ENCODE measurements around the gene DPF3.

The DPF3 gene

DNA sequence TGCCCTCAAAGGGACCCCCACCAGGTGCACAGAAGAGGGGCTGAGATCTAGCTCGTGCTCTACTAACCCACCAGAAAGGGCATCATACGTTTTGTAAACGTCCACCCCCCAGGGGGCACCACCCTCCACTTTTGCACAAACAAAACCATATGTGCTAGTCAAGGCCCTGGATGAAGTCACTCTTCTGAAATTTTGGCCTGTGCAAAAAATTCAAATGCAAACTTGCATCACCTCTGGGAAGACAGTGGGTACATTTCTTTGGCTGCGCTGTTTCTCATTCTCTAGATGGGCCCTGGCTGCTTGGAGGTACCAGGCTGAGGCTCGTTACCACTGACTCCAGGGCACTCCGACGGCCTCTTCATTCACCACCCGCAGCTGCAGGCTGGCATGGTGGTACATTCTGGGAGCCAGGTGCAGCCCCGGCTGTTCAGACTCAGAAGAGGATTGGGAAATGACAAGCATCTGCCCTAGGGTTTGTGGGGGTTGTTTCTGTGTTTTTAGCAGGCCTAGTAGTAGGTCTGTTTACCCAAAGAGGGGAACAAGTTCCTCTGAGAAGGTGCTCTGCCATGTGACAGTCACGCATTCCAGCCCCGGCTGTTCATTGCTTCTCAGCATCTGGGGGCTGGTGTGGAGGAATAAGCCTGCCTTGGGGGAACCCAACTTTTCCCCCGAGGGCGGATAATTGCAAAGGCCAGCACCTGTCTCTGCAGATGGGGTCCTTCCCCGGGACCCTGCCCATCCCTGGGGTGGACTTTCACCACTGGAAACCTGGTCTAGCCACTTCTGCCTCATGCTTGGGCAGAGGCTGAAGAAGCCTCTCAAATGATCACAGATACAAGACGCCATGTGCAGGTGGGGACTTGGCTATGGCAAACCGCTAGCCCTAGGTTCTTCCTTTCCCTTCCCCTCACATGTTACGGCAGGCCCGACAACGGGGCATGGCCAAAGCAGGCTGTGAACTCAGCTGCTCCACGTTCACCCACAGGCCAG is 147.6 kb downstream of the DPF3 start:
- TF ChIP-seq, protein P1, sequence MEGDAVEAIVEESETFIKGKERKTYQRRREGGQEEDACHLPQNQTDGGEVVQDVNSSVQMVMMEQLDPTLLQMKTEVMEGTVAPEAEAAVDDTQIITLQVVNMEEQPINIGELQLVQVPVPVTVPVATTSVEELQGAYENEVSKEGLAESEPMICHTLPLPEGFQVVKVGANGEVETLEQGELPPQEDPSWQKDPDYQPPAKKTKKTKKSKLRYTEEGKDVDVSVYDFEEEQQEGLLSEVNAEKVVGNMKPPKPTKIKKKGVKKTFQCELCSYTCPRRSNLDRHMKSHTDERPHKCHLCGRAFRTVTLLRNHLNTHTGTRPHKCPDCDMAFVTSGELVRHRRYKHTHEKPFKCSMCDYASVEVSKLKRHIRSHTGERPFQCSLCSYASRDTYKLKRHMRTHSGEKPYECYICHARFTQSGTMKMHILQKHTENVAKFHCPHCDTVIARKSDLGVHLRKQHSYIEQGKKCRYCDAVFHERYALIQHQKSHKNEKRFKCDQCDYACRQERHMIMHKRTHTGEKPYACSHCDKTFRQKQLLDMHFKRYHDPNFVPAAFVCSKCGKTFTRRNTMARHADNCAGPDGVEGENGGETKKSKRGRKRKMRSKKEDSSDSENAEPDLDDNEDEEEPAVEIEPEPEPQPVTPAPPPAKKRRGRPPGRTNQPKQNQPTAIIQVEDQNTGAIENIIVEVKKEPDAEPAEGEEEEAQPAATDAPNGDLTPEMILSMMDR (IDR thresholded peaks at IDR 0.05; ENCODE audit: insufficient read depth, low read length, poor library complexity, severe bottlenecking): no peak
- H3K4me3 ChIP-seq (replicated peaks; ENCODE audit: low read depth, low read length): no peak overlapping the region
- no peak for DNase-seq (ENCODE audit: extremely low read depth, insufficient read length)
- no peaks in the 10 kb centered on the region; the same call in 1 of the 2 replicates for H3K36me3 ChIP-seq (ENCODE audit: control insufficient read depth, insufficient read depth, low read length)
- no peaks in the 10 kb centered on the region for H3K27me3 ChIP-seq (replicated peaks; ENCODE audit: control insufficient read depth, insufficient read depth, low read length)

DNA sequence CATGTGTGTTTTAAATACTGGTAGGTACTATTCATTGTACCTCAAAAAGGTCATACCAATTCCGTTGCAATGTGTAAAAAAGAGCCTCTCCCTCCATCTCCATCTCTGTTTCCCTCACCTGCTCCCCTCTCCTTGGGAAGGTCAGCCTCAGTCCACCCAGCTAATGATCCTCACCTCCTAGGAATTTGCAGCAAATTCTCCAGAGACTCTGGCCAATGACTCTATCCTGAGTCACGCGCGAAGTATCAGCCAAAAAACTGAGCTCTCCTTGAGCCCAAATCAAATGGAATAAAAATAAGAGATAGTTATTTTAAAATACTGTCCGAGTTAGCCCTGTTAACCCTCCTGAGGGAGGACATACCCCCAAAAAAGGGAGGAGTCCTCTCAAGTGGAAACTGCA is 148.4 kb downstream of the DPF3 start:
- TF ChIP-seq, protein P1 (IDR thresholded peaks at IDR 0.05; ENCODE audit: insufficient read depth, low read length, poor library complexity, severe bottlenecking): no peak

DNA sequence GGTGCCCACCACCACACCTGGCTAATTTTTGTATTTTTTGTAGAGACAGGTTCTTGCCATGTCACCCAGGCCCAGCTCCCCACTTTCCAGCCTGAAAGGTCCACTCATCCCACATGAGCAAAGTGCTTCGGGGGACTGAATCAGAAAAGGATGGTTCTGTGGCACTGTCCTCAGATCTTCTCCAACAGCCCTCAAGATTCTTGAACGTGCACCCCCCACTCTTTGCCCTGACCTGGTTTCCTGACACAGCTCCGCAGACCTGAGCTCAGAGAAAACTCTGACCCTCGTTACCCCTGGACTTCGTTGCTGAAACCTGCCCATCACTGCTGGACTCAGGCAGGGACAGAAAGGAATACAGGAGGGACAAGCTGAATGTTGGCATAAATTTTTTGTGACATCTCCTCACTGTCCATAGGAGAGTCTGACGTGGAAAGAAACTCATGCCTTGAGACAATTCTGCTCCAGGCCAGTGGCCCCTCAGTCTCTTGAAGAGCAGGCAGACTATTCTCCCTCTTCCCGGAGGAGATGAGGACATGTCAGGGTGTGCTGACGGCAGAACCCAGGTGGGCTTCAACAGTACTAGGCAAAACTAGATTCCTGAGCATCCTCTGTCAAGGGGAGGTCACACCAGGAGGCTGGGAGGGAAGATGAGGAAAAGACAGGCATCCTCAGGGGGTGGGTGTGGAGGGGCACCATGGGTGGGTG is 149.3 kb downstream of the DPF3 start:
- DNase-seq (ENCODE audit: extremely low read depth, insufficient read length): no peak
- Histone ChIP-seq H3K27me3 (replicated peaks; ENCODE audit: control insufficient read depth, insufficient read depth, low read length) (no peaks in the 10 kb centered on the region), H3K36me3 (ENCODE audit: control insufficient read depth, insufficient read depth, low read length) (no peaks in the 10 kb centered on the region; the same call in 1 of the 2 replicates), H3K4me3 (replicated peaks; ENCODE audit: low read depth, low read length) (no peak overlapping the region)
- TF ChIP-seq, protein P1 (IDR thresholded peaks at IDR 0.05; ENCODE audit: insufficient read depth, low read length, poor library complexity, severe bottlenecking): no peak

More for the DNA sequence above, 148.4 kb downstream of the DPF3 start:
- Histone ChIP-seq H3K4me3 (replicated peaks; ENCODE audit: low read depth, low read length) (no peak overlapping the region), H3K27me3 (replicated peaks; ENCODE audit: control insufficient read depth, insufficient read depth, low read length) (no peaks in the 10 kb centered on the region), H3K36me3 (ENCODE audit: control insufficient read depth, insufficient read depth, low read length) (no peaks in the 10 kb centered on the region; the same call in 1 of the 2 replicates)
- no peak for DNase-seq (ENCODE audit: extremely low read depth, insufficient read length)

DNA sequence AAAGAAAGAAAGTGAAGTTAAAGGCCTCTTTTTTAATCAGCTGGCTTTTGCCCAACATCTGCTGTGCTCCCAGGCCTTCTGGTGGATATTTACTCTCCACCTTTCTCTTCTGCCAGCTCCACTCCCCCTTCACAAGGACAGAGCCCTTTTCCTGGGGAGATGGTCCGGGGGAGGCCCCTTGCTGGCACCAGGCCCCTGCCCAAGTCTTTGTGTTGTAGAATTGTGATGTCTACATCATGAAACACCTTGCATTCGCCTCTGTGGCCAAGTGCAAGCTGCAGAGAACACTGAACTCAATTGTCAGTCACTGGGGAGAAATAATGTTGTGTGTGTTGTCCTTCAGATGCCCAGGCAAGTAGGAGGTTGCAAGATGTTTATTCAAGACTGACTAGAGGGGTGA is 150.3 kb downstream of the DPF3 start:
- no peaks in the 10 kb centered on the region for H3K36me3 ChIP-seq (ENCODE audit: control insufficient read depth, insufficient read depth, low read length)
- no peaks in the 10 kb centered on the region for H3K27me3 ChIP-seq (replicated peaks; ENCODE audit: control insufficient read depth, insufficient read depth, low read length)
- H3K4me3 ChIP-seq (replicated peaks; ENCODE audit: low read depth, low read length): no peak overlapping the region
- no peak for DNase-seq (ENCODE audit: extremely low read depth, insufficient read length)
- TF ChIP-seq, protein P1 (IDR thresholded peaks at IDR 0.05; ENCODE audit: insufficient read depth, low read length, poor library complexity, severe bottlenecking): no peak

DNA sequence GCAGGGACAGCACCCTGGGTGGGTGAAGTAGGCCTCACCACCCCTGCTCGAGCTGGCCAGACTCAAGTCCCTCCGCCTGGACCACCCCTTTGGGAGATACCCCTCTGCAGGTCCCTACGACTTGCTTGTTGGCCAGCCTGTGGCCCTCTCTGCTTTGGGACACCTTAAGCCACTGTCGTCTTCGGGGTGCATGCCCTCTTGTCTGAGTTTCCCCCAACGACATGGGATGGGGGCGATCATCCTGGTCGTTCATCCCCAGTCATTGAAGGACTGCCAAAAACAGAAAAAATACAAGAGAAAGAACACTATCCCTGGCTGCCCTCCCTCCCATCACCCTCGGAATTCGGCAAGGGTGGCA is 151.1 kb downstream of the DPF3 start:
- Histone ChIP-seq H3K4me3 (replicated peaks; ENCODE audit: low read depth, low read length) (no peak overlapping the region), H3K36me3 (ENCODE audit: control insufficient read depth, insufficient read depth, low read length) (no peaks in the 10 kb centered on the region), H3K27me3 (replicated peaks; ENCODE audit: control insufficient read depth, insufficient read depth, low read length) (no peaks in the 10 kb centered on the region)
- no peak for DNase-seq (ENCODE audit: extremely low read depth, insufficient read length)
- TF ChIP-seq, protein P1 (IDR thresholded peaks at IDR 0.05; ENCODE audit: insufficient read depth, low read length, poor library complexity, severe bottlenecking): no peak
